HCT116 (cell line): Measurements from ENCODE around the gene CHD2. TPM values are rescaled to one million over a fixed set of nuclear protein-coding genes. Genes with fewer than 3 reads are reported as not detected.

Experiments
- ATAC-seq: fragments of 200-7000 bp; cut with Tn5 transposase; 2 replicates; pipeline ENCODE4 v1.9.1; 2020; ENCODE audit warnings: mild to moderate bottlenecking, moderate library complexity
- BruUV-seq: library from RNA; stranded (reverse); fragments of 400-500 nt; replicated peaks from 2 replicates; lab custom pipeline; 2021; lab: Mats Ljungman, UMichigan
- CTCF ChIA-PET: fragments of 300-600 bp; sonication (Branson Sonifier 250); formaldehyde crosslinking; loops from one replicate; lab custom pipeline; 2021; ENCODE audit warnings: antibody characterized with exemption; lab: Charles Lee
- POLR2A ChIA-PET: fragments of 300-600, 350-600 bp; sonication (Branson Sonifier 250); formaldehyde crosslinking; loops from one replicate; lab custom pipeline; 2021; ENCODE audit warnings: antibody characterized with exemption; lab: Charles Lee
- RAD21 ChIA-PET, 2 experiments: fragments of 300-600 bp; sonication (Branson Sonifier 250); formaldehyde crosslinking; loops; one replicate each; lab custom pipeline; 2023; ENCODE audit warnings: low total read pairs in 2 of 2; ENCODE audit not compliant: uncharacterized antibody in 2 of 2, unreplicated experiment in 2 of 2, low non-redundant PET in 1 of 2; lab: Charles Lee
- DNase-seq: peaks from one replicate; pipeline ENCODE4 v3.0.0-alpha.2; 2010; ENCODE audit warnings: low read depth, low spot score
- H2AFZ ChIP-seq: fragments of 200-600 bp; shearing (Covaris generic), sonication (generic); 2 replicates; pipeline ENCODE4 v1.6.1; 2017; ENCODE audit warnings: low read depth, mixed run types, mixed read lengths, antibody characterized with exemption, low read length; ENCODE audit not compliant: poor library complexity, severe bottlenecking
- H3K27ac ChIP-seq: 2 replicates; pipeline ENCODE4 v1.5.1; 2012; ENCODE audit warnings: low read depth, low read length
- H3K27me3 ChIP-seq: fragments of 200-600 bp; sonication (generic); 2 replicates; pipeline ENCODE4 v1.6.1; 2016; ENCODE audit warnings: mixed run types, low read length, mixed read lengths; ENCODE audit not compliant: insufficient read depth
- H3K36me3 ChIP-seq, 2 experiments: fragments of 200-500 bp in 1 of 2; fragments of 200-600 bp in 1 of 2; sonication (Bioruptor generic) in 1 of 2; sonication (generic) in 1 of 2; 2 replicates each; pipeline versions ENCODE4 v1.5.1 to v1.6.1; 2014 to 2016; ENCODE audit warnings: low read length in 2 of 2, inconsistent platforms in 1 of 2, mixed read lengths in 1 of 2, mixed run types in 1 of 2; ENCODE audit not compliant: insufficient read depth in 2 of 2, control insufficient read depth in 1 of 2
- H3K4me1 ChIP-seq, 2 experiments: fragments of 200-600 bp in 1 of 2; sonication (generic) in 1 of 2; 2 replicates each; pipeline versions ENCODE4 v1.5.1 to v1.6.1; 2012 to 2017; ENCODE audit warnings: low read length in 2 of 2, inconsistent platforms in 1 of 2, mild to moderate bottlenecking in 1 of 2, mixed read lengths in 1 of 2, mixed run types in 1 of 2, moderate library complexity in 1 of 2; ENCODE audit not compliant: insufficient read depth in 2 of 2, control insufficient read depth in 1 of 2
- H3K4me2 ChIP-seq: fragments of 200-600 bp; sonication (generic); 2 replicates; pipeline ENCODE4 v1.6.1; 2017; ENCODE audit warnings: mixed run types, low read length, mixed read lengths
- H3K4me3 ChIP-seq, 2 experiments: fragments of 200-600 bp in 1 of 2; sonication (generic) in 1 of 2; replicated peaks in 1 of 2; 2 replicates each; pipeline ENCODE4 v1.5.1; 2011 to 2016; ENCODE audit warnings: low read length in 2 of 2, control low read depth in 1 of 2, low read depth in 1 of 2, mild to moderate bottlenecking in 1 of 2, mixed read lengths in 1 of 2, mixed run types in 1 of 2
- H3K79me2 ChIP-seq: fragments of 200-600 bp; sonication (generic); 2 replicates; pipeline ENCODE4 v1.6.1; 2017; ENCODE audit warnings: mild to moderate bottlenecking, mixed run types, low read length, moderate library complexity, mixed read lengths; ENCODE audit not compliant: insufficient read depth
- H3K9ac ChIP-seq: fragments of 200-600 bp; sonication (generic); 2 replicates; pipeline ENCODE4 v1.6.1; 2016; ENCODE audit warnings: low read length, mixed read lengths
- H3K9me2 ChIP-seq: fragments of 200-600 bp; sonication (generic), shearing (Covaris generic); 2 replicates; pipeline ENCODE4 v1.6.1; 2017; ENCODE audit warnings: mixed run types, mild to moderate bottlenecking, moderate library complexity; ENCODE audit not compliant: insufficient read depth
- H3K9me3 ChIP-seq, 2 experiments: fragments of 200-500 bp in 1 of 2; fragments of 200-600 bp in 1 of 2; sonication (Bioruptor generic) in 1 of 2; sonication (generic) in 1 of 2; 2 replicates each; pipeline ENCODE4 v1.6.1; 2014 to 2017; ENCODE audit warnings: low read length in 2 of 2, mixed read lengths in 2 of 2, inconsistent platforms in 1 of 2, low read depth in 1 of 2, mild to moderate bottlenecking in 1 of 2, mixed run types in 1 of 2, moderate library complexity in 1 of 2; ENCODE audit not compliant: control insufficient read depth in 1 of 2, insufficient read depth in 1 of 2
- H4K20me1 ChIP-seq: fragments of 200-600 bp; sonication (generic), shearing (Covaris generic); 2 replicates; pipeline ENCODE4 v1.6.1; 2017; ENCODE audit warnings: mixed run types, mild to moderate bottlenecking, moderate library complexity; ENCODE audit not compliant: insufficient read depth
- CBX3 ChIP-seq: IDR thresholded peaks from 2 replicates; pipeline ENCODE4 v1.6.1; 2012; ENCODE audit warnings: low read depth
- CEBPB ChIP-seq: IDR thresholded peaks from 2 replicates; pipeline ENCODE4 v1.6.1; 2012; ENCODE audit warnings: low read depth
- EGR1 ChIP-seq: IDR thresholded peaks from 2 replicates; pipeline ENCODE4 v1.6.1; 2012; ENCODE audit warnings: low read depth
- ELF1 ChIP-seq: IDR thresholded peaks from 2 replicates; pipeline ENCODE4 v1.6.1; 2012; ENCODE audit warnings: low read depth, borderline replicate concordance
- EZH2 ChIP-seq: fragments of 200-600 bp; sonication (generic); IDR thresholded peaks from 2 replicates; pipeline ENCODE4 v1.6.1; 2017; ENCODE audit warnings: antibody characterized with exemption, mixed run types
- EZH2phosphoT487 ChIP-seq: fragments of 200-600 bp; IDR thresholded peaks from 2 replicates; pipeline ENCODE4 v1.6.1; 2018; ENCODE audit warnings: antibody characterized with exemption, borderline replicate concordance
- POLR2AphosphoS5 ChIP-seq: IDR thresholded peaks from 2 replicates; pipeline ENCODE4 v1.6.1; 2011; ENCODE audit warnings: mild to moderate bottlenecking, low read depth, low read length, moderate library complexity
- RAD21 ChIP-seq: IDR thresholded peaks from 2 replicates; pipeline ENCODE4 v1.6.1; 2012; ENCODE audit warnings: low read depth, mild to moderate bottlenecking
- SIN3A ChIP-seq: IDR thresholded peaks from 2 replicates; pipeline ENCODE4 v1.6.1; 2012; ENCODE audit warnings: low read depth
- SP1 ChIP-seq: IDR thresholded peaks from 2 replicates; pipeline ENCODE4 v1.6.1; 2012; ENCODE audit warnings: low read depth
- TCF7L2 ChIP-seq: IDR thresholded peaks from 2 replicates; pipeline ENCODE4 v1.7.0; 2011; ENCODE audit warnings: borderline replicate concordance, inconsistent platforms; ENCODE audit not compliant: insufficient read depth, insufficient read length; ENCODE audit errors: extremely low read depth
- YY1 ChIP-seq: IDR thresholded peaks from 2 replicates; pipeline ENCODE4 v1.6.1; 2011; ENCODE audit warnings: low read length, low read depth, moderate library complexity, mild to moderate bottlenecking; ENCODE audit not compliant: insufficient replicate concordance; ENCODE audit errors: extremely low read depth
- ZFX ChIP-seq: fragments of 450-650 bp; IDR thresholded peaks from 2 replicates; pipeline ENCODE4 v1.6.1; 2017
- intact Hi-C: fragments of 100-400 bp; cut with micrococcal nuclease; formaldehyde crosslinking; loops from 2 replicates; pipeline ENCODE4 v1.10.0; 2022
- total RNA-seq: library from RNA; stranded (reverse); gene quantifications from one replicate; pipeline ENCODE4 v1.2.1, GENCODE V29; 2021; ENCODE audit not compliant: unreplicated experiment
- TF ChIP-seq, protein P1 (sequence below): IDR thresholded peaks from 2 replicates; pipeline ENCODE4 v1.6.1; 2012
- TF ChIP-seq, protein P2 (sequence below): IDR thresholded peaks from 2 replicates; pipeline ENCODE4 v1.6.1; 2012; ENCODE audit warnings: low read depth

Gene CHD2
- total RNA-seq, 1 experiment from 2014 or later: 116 TPM

DNA sequence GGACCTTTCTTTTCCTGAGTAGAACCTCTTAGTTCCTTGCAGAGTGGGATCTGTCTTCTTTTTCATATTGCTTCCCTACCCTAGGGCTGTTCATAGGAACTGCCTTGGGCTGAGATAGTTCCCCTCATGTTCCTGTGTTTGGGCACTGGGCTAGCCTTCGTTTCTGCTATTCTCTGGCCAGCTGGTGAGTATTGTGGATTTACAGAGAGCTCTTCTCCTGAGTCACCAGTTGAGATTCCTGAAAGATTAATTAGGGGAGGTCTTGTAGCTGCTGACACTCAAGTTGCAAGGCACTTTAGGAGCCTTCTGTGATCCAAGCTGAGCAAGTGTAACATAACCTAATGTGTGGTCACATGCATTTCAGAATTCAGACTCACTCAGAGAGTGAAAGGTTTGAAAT, 30.7 kb downstream of the CHD2 start:
- H3K4me2 ChIP-seq: no peak overlapping the region
- no peaks in the 10 kb centered on the region for H3K9me2 ChIP-seq
- H2AFZ ChIP-seq: no peak overlapping the region
- BruUV-seq: no TSS peak
- ChIA-PET CTCF (interaction anchor here (1.1 kb wide), 1 partner anchor 13 kb away, joined by 3 read pairs; no protein-coding TSS in a partner anchor), POLR2A (no interaction called here), RAD21 (no interaction called here)
- no peak overlapping the region for H3K27ac ChIP-seq
- H3K9me3 ChIP-seq: no peaks in the 10 kb centered on the region
- TF ChIP-seq CBX3: no peak
- TF ChIP-seq, protein P1, sequence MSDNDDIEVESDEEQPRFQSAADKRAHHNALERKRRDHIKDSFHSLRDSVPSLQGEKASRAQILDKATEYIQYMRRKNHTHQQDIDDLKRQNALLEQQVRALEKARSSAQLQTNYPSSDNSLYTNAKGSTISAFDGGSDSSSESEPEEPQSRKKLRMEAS: no peak
- TF ChIP-seq YY1: no peak
- TF ChIP-seq SP1: no peak
- TF ChIP-seq RAD21: no peak
- no peak for TF ChIP-seq TCF7L2
- no peak for TF ChIP-seq ZFX
- no peak for TF ChIP-seq CEBPB
- no peak for TF ChIP-seq EZH2phosphoT487
- TF ChIP-seq EZH2: no peak
- TF ChIP-seq SIN3A: no peak
- TF ChIP-seq POLR2AphosphoS5: no peak
- TF ChIP-seq ELF1: no peak
- TF ChIP-seq, protein P2, sequence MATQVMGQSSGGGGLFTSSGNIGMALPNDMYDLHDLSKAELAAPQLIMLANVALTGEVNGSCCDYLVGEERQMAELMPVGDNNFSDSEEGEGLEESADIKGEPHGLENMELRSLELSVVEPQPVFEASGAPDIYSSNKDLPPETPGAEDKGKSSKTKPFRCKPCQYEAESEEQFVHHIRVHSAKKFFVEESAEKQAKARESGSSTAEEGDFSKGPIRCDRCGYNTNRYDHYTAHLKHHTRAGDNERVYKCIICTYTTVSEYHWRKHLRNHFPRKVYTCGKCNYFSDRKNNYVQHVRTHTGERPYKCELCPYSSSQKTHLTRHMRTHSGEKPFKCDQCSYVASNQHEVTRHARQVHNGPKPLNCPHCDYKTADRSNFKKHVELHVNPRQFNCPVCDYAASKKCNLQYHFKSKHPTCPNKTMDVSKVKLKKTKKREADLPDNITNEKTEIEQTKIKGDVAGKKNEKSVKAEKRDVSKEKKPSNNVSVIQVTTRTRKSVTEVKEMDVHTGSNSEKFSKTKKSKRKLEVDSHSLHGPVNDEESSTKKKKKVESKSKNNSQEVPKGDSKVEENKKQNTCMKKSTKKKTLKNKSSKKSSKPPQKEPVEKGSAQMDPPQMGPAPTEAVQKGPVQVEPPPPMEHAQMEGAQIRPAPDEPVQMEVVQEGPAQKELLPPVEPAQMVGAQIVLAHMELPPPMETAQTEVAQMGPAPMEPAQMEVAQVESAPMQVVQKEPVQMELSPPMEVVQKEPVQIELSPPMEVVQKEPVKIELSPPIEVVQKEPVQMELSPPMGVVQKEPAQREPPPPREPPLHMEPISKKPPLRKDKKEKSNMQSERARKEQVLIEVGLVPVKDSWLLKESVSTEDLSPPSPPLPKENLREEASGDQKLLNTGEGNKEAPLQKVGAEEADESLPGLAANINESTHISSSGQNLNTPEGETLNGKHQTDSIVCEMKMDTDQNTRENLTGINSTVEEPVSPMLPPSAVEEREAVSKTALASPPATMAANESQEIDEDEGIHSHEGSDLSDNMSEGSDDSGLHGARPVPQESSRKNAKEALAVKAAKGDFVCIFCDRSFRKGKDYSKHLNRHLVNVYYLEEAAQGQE: no peak
- no peak for TF ChIP-seq EGR1
- DNase-seq (no peak), ATAC-seq (no peak)
- H3K27me3 ChIP-seq: no peaks in the 10 kb centered on the region
- intact Hi-C loops: no loop called here
- H3K9ac ChIP-seq: no peak overlapping the region
- peaks cover 62 to 73% of the 10 kb centered on the region in 2 experiments for H3K36me3 ChIP-seq
- no peak overlapping the region for H3K4me3 ChIP-seq
- H4K20me1 ChIP-seq: no peaks in the 10 kb centered on the region
- no peaks in the 10 kb centered on the region for H3K4me1 ChIP-seq
- peaks cover 94% of the 10 kb centered on the region for H3K79me2 ChIP-seq
